ENCODE measurements around the gene S100A12. TPM values are rescaled to one million over a fixed set of nuclear protein-coding genes. Genes with fewer than 3 reads are reported as not detected.
A peak's percentile ranks its signal among the peaks of the same experiment; 100 is the strongest.
"Not testable (repeated sequence)": the region's sequence is repeated elsewhere in the genome, so short reads cannot be mapped to it uniquely, and the experiment has no call there.

Gene S100A12
- total and polyA plus RNA-seq, 4 experiments from 2014 or later = 0.95 TPM; not detected in 3

- H3K4me1 ChIP-seq (ENCODE audit: insufficient read depth, low read length); H3K4me3 ChIP-seq (ENCODE audit: low read length in 2 of 2); DNase-seq; H3K27ac ChIP-seq (ENCODE audit: low read depth, low read length); H3K36me3 Mint-ChIP-seq; H3K36me3 ChIP-seq (ENCODE audit: insufficient read depth, low read length); H3K9me3 ChIP-seq (ENCODE audit: control insufficient read depth in 1 of 2, low read length in 2 of 2); H3K27me3 ChIP-seq (ENCODE audit: insufficient read depth, low read length); POLR2A ChIA-PET (ENCODE audit: partially characterized antibody); H3K4me3 Mint-ChIP-seq; H3K27ac Mint-ChIP-seq; CTCF ChIA-PET (ENCODE audit: partially characterized antibody); H3K4me1 Mint-ChIP-seq; intact Hi-C loops (cut with micrococcal nuclease): not testable (repeated sequence)
- H3K9me3 Mint-ChIP-seq = peaks cover 6 to 27% (median 14%) of the 10 kb centered on the region in 8 donors
- peaks cover 16 to 22% of the 10 kb centered on the region in 2 donors for H3K27me3 Mint-ChIP-seq
Measured at GRCh38 chr1:153413961-153414360, 38.5 kb upstream of the S100A12 start.

- H3K27me3 Mint-ChIP-seq = peaks cover 13 to 17% of the 10 kb centered on the region in 2 donors
- POLR2A ChIA-PET (ENCODE audit: partially characterized antibody); H3K27ac ChIP-seq (ENCODE audit: low read depth, low read length); H3K36me3 ChIP-seq (ENCODE audit: insufficient read depth, low read length); H3K27ac Mint-ChIP-seq; H3K9me3 ChIP-seq (ENCODE audit: control insufficient read depth in 1 of 2, low read length in 2 of 2); intact Hi-C loops (cut with micrococcal nuclease); H3K27me3 ChIP-seq (ENCODE audit: insufficient read depth, low read length); H3K4me3 ChIP-seq (ENCODE audit: low read length in 2 of 2); H3K36me3 Mint-ChIP-seq: not testable (repeated sequence)
- CTCF ChIA-PET (ENCODE audit: partially characterized antibody) = interaction anchor here (0.9 to 2.1 kb wide), 4 partner anchors 15 to 88 kb away, joined by 3 to 13 read pairs (median 4); no protein-coding TSS in a partner anchor
- peaks cover 10 to 27% (median 14%) of the 10 kb centered on the region in 4 donors for H3K4me1 Mint-ChIP-seq
- H3K9me3 Mint-ChIP-seq = peaks cover 2 to 28% (median 15%) of the 10 kb centered on the region in 8 donors
- H3K4me1 ChIP-seq (ENCODE audit: insufficient read depth, low read length) = peaks cover 13% of the 10 kb centered on the region
- DNase-seq = peak in 4 of 5 donors; percentile 1 to 20 (median 11)
- peak overlapping the region in 4 of 8 donors; percentile 12 to 39 (median 19) for H3K4me3 Mint-ChIP-seq
Measured at GRCh38 chr1:153407274-153407673, 31.9 kb upstream of the S100A12 start.

GRCh38 chr1:153405825-153406599 lies 30.6 kb upstream of the S100A12 start:
- H3K27me3 Mint-ChIP-seq = peaks cover 13 to 17% of the 10 kb centered on the region in 2 donors
- CTCF ChIA-PET (ENCODE audit: partially characterized antibody) = interaction anchor here (0.9 to 4.4 kb wide), 5 partner anchors 51 to 89 kb away, joined by 3 to 23 read pairs (median 5); no protein-coding TSS in a partner anchor
- H3K9me3 ChIP-seq (ENCODE audit: control insufficient read depth in 1 of 2, low read length in 2 of 2); H3K27ac ChIP-seq (ENCODE audit: low read depth, low read length); H3K27me3 ChIP-seq (ENCODE audit: insufficient read depth, low read length); H3K4me3 ChIP-seq (ENCODE audit: low read length in 2 of 2); H3K36me3 Mint-ChIP-seq; H3K36me3 ChIP-seq (ENCODE audit: insufficient read depth, low read length); H3K4me3 Mint-ChIP-seq; POLR2A ChIA-PET (ENCODE audit: partially characterized antibody); DNase-seq: not testable (repeated sequence)
- intact Hi-C loops (cut with micrococcal nuclease) = loop anchor here (2.0 kb wide), 1 partner anchor 53 kb away; no protein-coding TSS in a partner anchor
- H3K9me3 Mint-ChIP-seq = peaks cover 0 to 18% (median 10%) of the 10 kb centered on the region in 8 donors
- peaks cover 13% of the 10 kb centered on the region for H3K4me1 ChIP-seq (ENCODE audit: insufficient read depth, low read length)
- peaks cover 10 to 27% (median 14%) of the 10 kb centered on the region in 4 donors for H3K4me1 Mint-ChIP-seq
- H3K27ac Mint-ChIP-seq = peak overlapping the region in 2 of 7 donors; percentile 17 to 54

GRCh38 chr1:153404768-153405167 lies 29.3 kb upstream of the S100A12 start:
- Mint-ChIP-seq H3K9me3 (peaks cover 0 to 12% (median 7%) of the 10 kb centered on the region in 8 donors), H3K4me1 (peaks cover 10 to 27% (median 14%) of the 10 kb centered on the region in 4 donors), H3K4me3 (no peak overlapping the region), H3K27ac (no peak overlapping the region), H3K27me3 (peaks cover 10 to 16% of the 10 kb centered on the region in 2 donors), H3K36me3 (no peaks in the 10 kb centered on the region)
- H3K4me3 ChIP-seq (ENCODE audit: low read length in 2 of 2) = no peak overlapping the region
- ChIA-PET POLR2A (ENCODE audit: partially characterized antibody) (no interaction called here), CTCF (ENCODE audit: partially characterized antibody) (interaction anchor here (0.8 to 4.4 kb wide), 3 partner anchors 49 to 59 kb away, joined by 3 to 23 read pairs (median 3); no protein-coding TSS in a partner anchor)
- H3K27me3 ChIP-seq (ENCODE audit: insufficient read depth, low read length) = no peaks in the 10 kb centered on the region
- H3K9me3 ChIP-seq (ENCODE audit: control insufficient read depth in 1 of 2, low read length in 2 of 2) = no peaks in the 10 kb centered on the region
- peak; percentile 38 to 56 (median 51) for DNase-seq
- H3K27ac ChIP-seq (ENCODE audit: low read depth, low read length) = no peak overlapping the region
- H3K4me1 ChIP-seq (ENCODE audit: insufficient read depth, low read length) = peaks cover 13% of the 10 kb centered on the region
- intact Hi-C loops (cut with micrococcal nuclease) = loop anchor here (2.0 kb wide), 1 partner anchor 52 kb away; no protein-coding TSS in a partner anchor
- no peaks in the 10 kb centered on the region for H3K36me3 ChIP-seq (ENCODE audit: insufficient read depth, low read length)

- POLR2A ChIA-PET (ENCODE audit: partially characterized antibody) = no interaction called here
- no peaks in the 10 kb centered on the region for H3K9me3 ChIP-seq (ENCODE audit: control insufficient read depth in 1 of 2, low read length in 2 of 2)
- Mint-ChIP-seq H3K9me3 (peaks cover 0 to 8% (median 5%) of the 10 kb centered on the region in 8 donors), H3K4me1 (peaks cover 10 to 27% (median 14%) of the 10 kb centered on the region in 4 donors), H3K27ac (no peak overlapping the region), H3K36me3 (no peaks in the 10 kb centered on the region), H3K4me3 (no peak overlapping the region), H3K27me3 (peaks cover 7 to 14% of the 10 kb centered on the region in 2 donors)
- peaks cover 13% of the 10 kb centered on the region for H3K4me1 ChIP-seq (ENCODE audit: insufficient read depth, low read length)
- H3K4me3 ChIP-seq (ENCODE audit: low read length in 2 of 2) = no peak overlapping the region
- H3K27ac ChIP-seq (ENCODE audit: low read depth, low read length) = no peak overlapping the region
- intact Hi-C loops (cut with micrococcal nuclease) = loop anchor here (2.0 kb wide), 1 partner anchor 51 kb away; no protein-coding TSS in a partner anchor
- CTCF ChIA-PET (ENCODE audit: partially characterized antibody) = interaction anchor here (0.8 to 4.4 kb wide), 5 partner anchors 47 to 91 kb away, joined by 3 to 23 read pairs (median 4); partner anchors contain the start of gene S100A9
- no peaks in the 10 kb centered on the region for H3K36me3 ChIP-seq (ENCODE audit: insufficient read depth, low read length)
- H3K27me3 ChIP-seq (ENCODE audit: insufficient read depth, low read length) = no peaks in the 10 kb centered on the region
- DNase-seq = no peak
Measured at GRCh38 chr1:153404086-153404635, 28.7 kb upstream of the S100A12 start.

GRCh38 chr1:153403421-153404085 lies 28.1 kb upstream of the S100A12 start:
- H3K9me3 Mint-ChIP-seq = peaks cover 0 to 6% (median 2%) of the 10 kb centered on the region in 8 donors
- no peak overlapping the region for H3K4me3 Mint-ChIP-seq
- CTCF ChIA-PET (ENCODE audit: partially characterized antibody) = interaction anchor here (0.6 to 4.4 kb wide), 5 partner anchors 46 to 595 kb away, joined by 3 to 23 read pairs (median 4); partner anchors contain the start of gene S100A9
- H3K36me3 Mint-ChIP-seq = no peaks in the 10 kb centered on the region
- H3K27ac Mint-ChIP-seq = no peak overlapping the region
- H3K9me3 ChIP-seq (ENCODE audit: control insufficient read depth in 1 of 2, low read length in 2 of 2) = no peaks in the 10 kb centered on the region
- H3K4me1 Mint-ChIP-seq = peaks cover 10 to 27% (median 14%) of the 10 kb centered on the region in 4 donors
- POLR2A ChIA-PET (ENCODE audit: partially characterized antibody) = no interaction called here
- intact Hi-C loops (cut with micrococcal nuclease) = loop anchor here (2.0 kb wide), 1 partner anchor 51 kb away; no protein-coding TSS in a partner anchor
- no peaks in the 10 kb centered on the region for H3K27me3 ChIP-seq (ENCODE audit: insufficient read depth, low read length)
- no peak overlapping the region for H3K27ac ChIP-seq (ENCODE audit: low read depth, low read length)
- no peak for DNase-seq
- H3K36me3 ChIP-seq (ENCODE audit: insufficient read depth, low read length) = no peaks in the 10 kb centered on the region
- no peak overlapping the region for H3K4me3 ChIP-seq (ENCODE audit: low read length in 2 of 2)
- peaks cover 13% of the 10 kb centered on the region for H3K4me1 ChIP-seq (ENCODE audit: insufficient read depth, low read length)
- peaks cover 7 to 18% of the 10 kb centered on the region in 2 donors for H3K27me3 Mint-ChIP-seq

All from CD4-positive, alpha-beta memory T cell (primary cell).